Measurements from ENCODE around the gene RFC2.

DNA sequence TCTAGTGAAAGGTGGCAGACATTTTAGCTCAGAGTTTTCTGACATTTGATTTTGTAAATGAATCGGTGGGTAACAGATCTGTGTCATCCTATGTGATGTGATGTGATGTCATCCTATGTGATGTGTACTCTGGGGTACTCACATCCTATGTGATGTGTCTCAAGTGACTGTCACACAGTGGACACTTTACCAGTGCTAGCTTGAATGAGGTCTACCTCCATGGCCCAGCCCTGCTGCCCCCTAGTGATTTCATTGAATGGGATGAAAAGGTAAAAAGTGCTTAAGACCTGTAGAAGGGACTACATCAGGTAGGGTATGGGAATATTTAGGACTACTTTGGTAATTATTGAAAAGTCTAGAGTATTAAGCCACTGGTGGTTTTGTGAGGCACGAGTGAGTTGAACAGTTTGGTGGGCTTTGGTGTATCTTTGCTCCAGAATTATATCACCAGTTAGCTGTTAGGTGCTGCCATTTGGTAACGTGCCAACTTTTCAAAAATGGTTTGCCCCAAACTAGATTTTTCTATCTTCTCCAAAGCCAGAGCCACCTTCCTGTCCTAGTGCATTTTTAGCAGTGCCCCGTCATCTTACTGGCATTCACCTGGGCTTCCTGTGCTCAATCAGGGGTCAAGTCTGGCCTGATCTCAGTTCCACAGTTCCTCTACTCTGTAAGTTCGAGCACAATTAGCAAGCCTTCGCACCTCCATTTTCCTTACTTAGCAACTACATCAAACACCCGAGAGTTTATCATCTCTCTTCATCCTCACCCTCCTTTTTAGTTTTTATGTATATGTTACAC lies 70.3 kb downstream of the RFC2 start:
- TF ChIP-seq, protein P1, sequence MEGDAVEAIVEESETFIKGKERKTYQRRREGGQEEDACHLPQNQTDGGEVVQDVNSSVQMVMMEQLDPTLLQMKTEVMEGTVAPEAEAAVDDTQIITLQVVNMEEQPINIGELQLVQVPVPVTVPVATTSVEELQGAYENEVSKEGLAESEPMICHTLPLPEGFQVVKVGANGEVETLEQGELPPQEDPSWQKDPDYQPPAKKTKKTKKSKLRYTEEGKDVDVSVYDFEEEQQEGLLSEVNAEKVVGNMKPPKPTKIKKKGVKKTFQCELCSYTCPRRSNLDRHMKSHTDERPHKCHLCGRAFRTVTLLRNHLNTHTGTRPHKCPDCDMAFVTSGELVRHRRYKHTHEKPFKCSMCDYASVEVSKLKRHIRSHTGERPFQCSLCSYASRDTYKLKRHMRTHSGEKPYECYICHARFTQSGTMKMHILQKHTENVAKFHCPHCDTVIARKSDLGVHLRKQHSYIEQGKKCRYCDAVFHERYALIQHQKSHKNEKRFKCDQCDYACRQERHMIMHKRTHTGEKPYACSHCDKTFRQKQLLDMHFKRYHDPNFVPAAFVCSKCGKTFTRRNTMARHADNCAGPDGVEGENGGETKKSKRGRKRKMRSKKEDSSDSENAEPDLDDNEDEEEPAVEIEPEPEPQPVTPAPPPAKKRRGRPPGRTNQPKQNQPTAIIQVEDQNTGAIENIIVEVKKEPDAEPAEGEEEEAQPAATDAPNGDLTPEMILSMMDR (IDR thresholded peaks at IDR 0.05) = peak in 2 of 4 donors; percentile 6 to 24
- no peak for TF ChIP-seq POLR2A (IDR thresholded peaks at IDR 0.05)

Data from right lobe of liver (tissue), 4 donors.